Peyer's patch (tissue), 4 donors: ENCODE measurements around the gene BBS9. TPM values are rescaled to one million over a fixed set of nuclear protein-coding genes. Genes with fewer than 3 reads are reported as not detected.

Source experiments
- DNase-seq, 3 donors: peaks; one replicate each; pipeline ENCODE4 v3.0.0-alpha.2; 2017 to 2019
- H3K27ac ChIP-seq, 4 donors: fragments of 200-600 bp; sonication (generic); one replicate each; pipeline ENCODE4 v1.5.1; 2016 to 2019
- H3K27me3 ChIP-seq, 2 donors: fragments of 200-600 bp; sonication (generic); one replicate each; pipeline ENCODE4 v1.5.1; 2019
- H3K36me3 ChIP-seq, 3 donors: fragments of 200-600 bp; sonication (generic); one replicate each; pipeline ENCODE4 v1.5.1; 2016 to 2019
- H3K4me1 ChIP-seq, 4 donors: fragments of 200-600 bp; sonication (generic); one replicate each; pipeline ENCODE4 v1.5.1; 2016 to 2019
- H3K4me3 ChIP-seq, 4 donors: fragments of 200-600 bp; sonication (generic); 1 replicate in 3 of 4; 2 replicates in 1 of 4; pipeline ENCODE4 v1.5.1; 2016 to 2019; ENCODE audit warnings: mild to moderate bottlenecking in 1 of 4
- H3K9me3 ChIP-seq, 4 donors: fragments of 200-600 bp; sonication (generic); one replicate each; pipeline ENCODE4 v1.5.1; 2016 to 2019; ENCODE audit warnings: mild to moderate bottlenecking in 1 of 4
- POLR2A ChIP-seq, 2 donors: fragments of 450-650 bp; IDR thresholded peaks; one replicate each; pipeline ENCODE4 v1.5.1; 2017; ENCODE audit warnings: antibody characterized with exemption in 2 of 2, mild to moderate bottlenecking in 2 of 2, moderate library complexity in 2 of 2
- total RNA-seq, 4 donors: library from RNA; depleted of rRNA; stranded (reverse); fragments of >200 nt; gene quantifications; one replicate each; pipeline ENCODE4 v1.1.0, GENCODE V29; 2016
- TF ChIP-seq, protein P1 (sequence below), 6 experiments: fragments of 450-650 bp in 4 of 6; fragments of 200-600 bp in 2 of 6; sonication (generic) in 1 of 6; IDR thresholded peaks; one replicate each; pipeline ENCODE4 v1.5.1; 2017 to 2019; ENCODE audit warnings: antibody characterized with exemption in 6 of 6, mild to moderate bottlenecking in 3 of 6, moderate library complexity in 1 of 6

BBS9 gene
- total RNA-seq, 4 donors from 2014 or later, result 10.9 to 51.2 (median 19.4) TPM

DNA sequence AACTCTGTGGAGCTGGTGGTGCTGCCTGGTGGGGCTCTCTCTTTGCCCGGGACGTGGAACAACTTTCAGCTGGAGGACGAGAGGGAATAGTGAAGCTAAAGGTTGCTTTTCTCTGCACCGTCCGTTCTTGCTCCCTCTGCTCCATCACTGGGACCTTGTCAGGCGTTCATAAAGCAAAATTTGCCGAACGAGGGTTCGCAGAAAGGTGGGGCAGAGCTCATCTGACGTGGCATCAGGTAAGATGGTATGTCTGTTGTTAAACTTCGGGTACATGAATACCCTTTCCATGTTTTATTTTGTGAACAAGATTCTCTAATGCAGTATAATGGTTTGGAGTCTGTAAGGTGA, 416 bp downstream of the BBS9 start:
- no peaks in the 10 kb centered on the region for H3K36me3 ChIP-seq
- H3K4me3 ChIP-seq, result peak overlapping the region; percentile 64 to 80 (median 70)
- peak overlapping the region; percentile 71 to 93 (median 85) for H3K27ac ChIP-seq
- H3K4me1 ChIP-seq, result peaks cover 0 to 10% (median 0%) of the 10 kb centered on the region in 4 donors
- no peak for DNase-seq
- H3K9me3 ChIP-seq, result no peaks in the 10 kb centered on the region
- TF ChIP-seq, protein P1, sequence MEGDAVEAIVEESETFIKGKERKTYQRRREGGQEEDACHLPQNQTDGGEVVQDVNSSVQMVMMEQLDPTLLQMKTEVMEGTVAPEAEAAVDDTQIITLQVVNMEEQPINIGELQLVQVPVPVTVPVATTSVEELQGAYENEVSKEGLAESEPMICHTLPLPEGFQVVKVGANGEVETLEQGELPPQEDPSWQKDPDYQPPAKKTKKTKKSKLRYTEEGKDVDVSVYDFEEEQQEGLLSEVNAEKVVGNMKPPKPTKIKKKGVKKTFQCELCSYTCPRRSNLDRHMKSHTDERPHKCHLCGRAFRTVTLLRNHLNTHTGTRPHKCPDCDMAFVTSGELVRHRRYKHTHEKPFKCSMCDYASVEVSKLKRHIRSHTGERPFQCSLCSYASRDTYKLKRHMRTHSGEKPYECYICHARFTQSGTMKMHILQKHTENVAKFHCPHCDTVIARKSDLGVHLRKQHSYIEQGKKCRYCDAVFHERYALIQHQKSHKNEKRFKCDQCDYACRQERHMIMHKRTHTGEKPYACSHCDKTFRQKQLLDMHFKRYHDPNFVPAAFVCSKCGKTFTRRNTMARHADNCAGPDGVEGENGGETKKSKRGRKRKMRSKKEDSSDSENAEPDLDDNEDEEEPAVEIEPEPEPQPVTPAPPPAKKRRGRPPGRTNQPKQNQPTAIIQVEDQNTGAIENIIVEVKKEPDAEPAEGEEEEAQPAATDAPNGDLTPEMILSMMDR (IDR thresholded peaks at IDR 0.05), result no peak
- no peak for TF ChIP-seq POLR2A (IDR thresholded peaks at IDR 0.05)
- H3K27me3 ChIP-seq, result no peaks in the 10 kb centered on the region

DNA sequence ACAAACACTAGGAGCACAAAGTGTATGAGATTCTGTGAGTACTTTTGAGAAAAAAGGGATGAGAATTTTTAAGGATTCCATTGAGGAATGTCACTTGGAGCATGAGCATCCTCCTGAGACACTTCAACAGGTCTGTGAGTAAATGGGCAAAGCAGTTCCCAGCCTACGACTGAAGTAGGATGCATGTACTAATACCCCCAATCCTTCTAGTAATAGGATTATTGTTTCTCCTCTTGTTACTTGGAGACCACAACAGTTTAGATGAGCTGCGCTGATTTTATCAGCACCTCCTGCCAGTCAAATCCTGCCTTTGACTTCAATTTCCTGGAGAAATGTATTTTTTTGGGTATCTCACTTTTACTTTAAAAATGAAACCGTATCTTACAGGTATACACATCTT, 820 bp downstream of the BBS9 start:
- Histone ChIP-seq H3K36me3 (no peaks in the 10 kb centered on the region), H3K27ac (no peak overlapping the region), H3K4me1 (peaks cover 0 to 10% (median 0%) of the 10 kb centered on the region in 4 donors), H3K4me3 (peak overlapping the region in 3 of 4 donors; percentile 67 to 80 (median 74)), H3K9me3 (no peaks in the 10 kb centered on the region), H3K27me3 (no peaks in the 10 kb centered on the region)
- no peak for DNase-seq
- no peak for TF ChIP-seq POLR2A (IDR thresholded peaks at IDR 0.05)
- TF ChIP-seq, protein P1 (IDR thresholded peaks at IDR 0.05), result no peak

DNA sequence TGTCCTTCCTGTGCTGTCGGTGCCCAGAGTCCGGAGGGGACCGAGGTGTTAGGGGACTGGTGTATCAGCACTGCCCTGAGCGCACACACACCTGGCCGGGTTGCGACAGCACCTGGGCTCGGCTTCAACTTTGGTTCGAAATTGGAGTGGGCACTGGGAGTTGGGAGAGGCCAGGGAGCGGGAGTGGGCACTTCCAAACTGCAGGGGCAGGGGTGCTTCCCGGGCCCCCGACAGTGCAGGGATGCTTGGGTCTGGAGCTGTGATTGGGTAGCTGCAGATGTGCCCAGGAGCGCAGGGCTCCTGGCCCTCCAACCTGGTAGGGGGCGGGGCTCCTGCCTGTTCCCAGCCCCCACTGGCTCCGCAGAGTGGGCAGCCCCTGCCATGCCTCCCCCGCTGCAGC, 7.7 kb downstream of the BBS9 start:
- no peaks in the 10 kb centered on the region for H3K4me1 ChIP-seq
- no peaks in the 10 kb centered on the region for H3K27me3 ChIP-seq
- DNase-seq, result no peak
- no peak overlapping the region for H3K4me3 ChIP-seq
- no peaks in the 10 kb centered on the region for H3K36me3 ChIP-seq
- no peak for TF ChIP-seq POLR2A (IDR thresholded peaks at IDR 0.05)
- TF ChIP-seq, protein P1 (IDR thresholded peaks at IDR 0.05), result no peak
- H3K27ac ChIP-seq, result no peak overlapping the region
- H3K9me3 ChIP-seq, result no peaks in the 10 kb centered on the region

DNA sequence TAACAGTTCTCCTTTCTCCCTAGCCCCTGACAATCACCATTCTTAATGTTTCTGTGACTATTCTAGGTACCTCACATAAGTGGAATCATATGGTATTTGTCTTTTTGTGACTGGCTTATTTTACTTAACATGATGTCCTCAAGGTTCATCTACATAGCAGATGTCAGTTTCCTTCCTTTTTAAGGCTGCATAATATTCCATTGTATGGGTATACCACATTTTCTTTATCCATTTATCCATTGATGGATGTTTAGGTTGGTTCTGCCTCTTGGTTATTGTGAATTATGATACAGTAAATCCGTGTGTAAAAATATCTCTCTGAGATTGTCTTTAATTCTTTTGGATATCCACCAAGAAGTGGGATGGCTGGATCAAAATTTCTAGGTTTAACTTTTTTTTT, 13.2 kb downstream of the BBS9 start:
- DNase-seq, result no peak
- H3K36me3 ChIP-seq, result no peaks in the 10 kb centered on the region
- TF ChIP-seq, protein P1 (IDR thresholded peaks at IDR 0.05), result no peak
- TF ChIP-seq POLR2A (IDR thresholded peaks at IDR 0.05), result no peak
- no peaks in the 10 kb centered on the region for H3K4me1 ChIP-seq
- no peaks in the 10 kb centered on the region for H3K9me3 ChIP-seq
- H3K27ac ChIP-seq, result no peak overlapping the region
- H3K4me3 ChIP-seq, result no peak overlapping the region
- H3K27me3 ChIP-seq, result no peaks in the 10 kb centered on the region

DNA sequence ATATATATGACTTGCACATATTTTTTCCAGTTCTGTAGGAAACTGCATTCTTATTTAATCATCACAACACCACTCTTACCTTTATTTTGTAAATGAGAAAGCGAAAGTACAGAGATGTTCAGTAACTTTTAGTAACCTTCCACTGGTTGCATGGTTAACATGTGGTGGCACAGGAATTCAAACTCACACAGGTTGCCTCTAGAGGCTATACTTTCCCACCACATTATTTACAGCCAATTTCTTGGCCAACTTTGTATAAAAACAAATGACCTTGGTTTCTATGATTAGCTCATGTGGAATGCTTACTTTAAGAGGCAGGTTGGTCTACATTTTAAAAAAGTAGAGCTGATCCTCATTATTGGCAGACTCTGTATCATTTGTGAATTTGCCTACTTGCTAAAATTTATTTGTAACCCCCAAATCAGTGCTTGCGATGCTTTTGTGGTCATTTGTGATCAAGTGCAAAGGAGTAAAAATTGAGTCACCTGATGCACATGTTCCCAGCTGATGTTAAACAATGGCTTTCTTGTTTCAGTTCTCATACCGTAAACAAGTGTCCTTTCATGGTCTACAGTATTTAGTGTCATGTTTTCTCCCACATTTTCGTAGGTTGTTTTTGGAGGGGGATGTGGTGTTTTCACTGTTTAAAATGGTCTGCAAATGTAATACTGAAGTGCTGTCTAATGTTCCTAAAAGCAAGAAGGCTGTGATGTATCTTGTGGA, 14.8 kb downstream of the BBS9 start:
- Histone ChIP-seq H3K4me1 (no peaks in the 10 kb centered on the region), H3K27ac (no peak overlapping the region), H3K9me3 (no peaks in the 10 kb centered on the region), H3K36me3 (no peaks in the 10 kb centered on the region), H3K27me3 (no peaks in the 10 kb centered on the region), H3K4me3 (no peak overlapping the region)
- DNase-seq, result no peak
- TF ChIP-seq, protein P1 (IDR thresholded peaks at IDR 0.05), result no peak
- TF ChIP-seq POLR2A (IDR thresholded peaks at IDR 0.05), result no peak
